Cardiac muscle cell (in vitro differentiated cells and primary cell): ENCODE data around the gene FFAR2. TPM values are rescaled to one million over a fixed set of nuclear protein-coding genes. Genes with fewer than 3 reads are reported as not detected.

Experiments used
- DNase-seq, 2 donors: peaks; one replicate each; pipeline versions ENCODE4 v3.0.0 to v3.0.0-alpha.2; 2010 to 2017; ENCODE audit warnings: low read depth in 1 of 2, low spot score in 1 of 2
- H3K27ac ChIP-seq: fragments of 200-600 bp; sonication (generic); 2 replicates; pipeline ENCODE4 v1.5.1; 2016
- H3K27me3 ChIP-seq: fragments of 200-600 bp; sonication (generic); 2 replicates; pipeline ENCODE4 v1.6.0; 2016; ENCODE audit warnings: control low read depth
- H3K36me3 ChIP-seq: fragments of 200-600 bp; sonication (generic); 2 replicates; pipeline ENCODE4 v1.5.1; 2016; ENCODE audit warnings: control low read depth
- H3K4me1 ChIP-seq: fragments of 200-600 bp; sonication (generic); 2 replicates; pipeline ENCODE4 v1.8.1; 2017; ENCODE audit warnings: low read depth, mild to moderate bottlenecking, mixed run types
- H3K4me3 ChIP-seq: fragments of 200-600 bp; sonication (generic); 2 replicates; pipeline ENCODE4 v1.5.1; 2016; ENCODE audit warnings: mild to moderate bottlenecking
- H3K9me3 ChIP-seq: fragments of 200-600 bp; sonication (generic); 2 replicates; pipeline ENCODE4 v1.5.1; 2017; ENCODE audit warnings: low read depth, mild to moderate bottlenecking, control low read depth
- CTCF ChIP-seq: IDR thresholded peaks from 2 replicates; pipeline ENCODE4 v1.5.1; 2012; ENCODE audit warnings: low read depth, mild to moderate bottlenecking, low read length
- polyA plus RNA-seq: library from polyadenylated mRNA; unstranded; fragments of >200 nt; fragmentation: Nextera tagmentation; extraction: Ambion mirVana; gene quantifications from 2 replicates; pipeline ENCODE4 v1.2.1, GENCODE V29; 2016
- total RNA-seq: library from RNA; depleted of rRNA; stranded (reverse); fragments of >200 nt; gene quantifications from 2 replicates; pipeline ENCODE4 v1.2.3, GENCODE V29; 2016

Gene FFAR2
- total and polyA plus RNA-seq, 2 experiments from 2014 or later = not detected

GRCh38 chr19:35435896-35436295, 12.2 kb upstream of the FFAR2 start:
- no peak for DNase-seq
- peaks cover 14% of the 10 kb centered on the region for H3K4me1 ChIP-seq
- no peak for TF ChIP-seq CTCF
- H3K36me3 ChIP-seq = no peaks in the 10 kb centered on the region
- no peaks in the 10 kb centered on the region for H3K27me3 ChIP-seq
- no peak overlapping the region for H3K4me3 ChIP-seq
- no peaks in the 10 kb centered on the region for H3K9me3 ChIP-seq
- H3K27ac ChIP-seq = no peak overlapping the region

DNA sequence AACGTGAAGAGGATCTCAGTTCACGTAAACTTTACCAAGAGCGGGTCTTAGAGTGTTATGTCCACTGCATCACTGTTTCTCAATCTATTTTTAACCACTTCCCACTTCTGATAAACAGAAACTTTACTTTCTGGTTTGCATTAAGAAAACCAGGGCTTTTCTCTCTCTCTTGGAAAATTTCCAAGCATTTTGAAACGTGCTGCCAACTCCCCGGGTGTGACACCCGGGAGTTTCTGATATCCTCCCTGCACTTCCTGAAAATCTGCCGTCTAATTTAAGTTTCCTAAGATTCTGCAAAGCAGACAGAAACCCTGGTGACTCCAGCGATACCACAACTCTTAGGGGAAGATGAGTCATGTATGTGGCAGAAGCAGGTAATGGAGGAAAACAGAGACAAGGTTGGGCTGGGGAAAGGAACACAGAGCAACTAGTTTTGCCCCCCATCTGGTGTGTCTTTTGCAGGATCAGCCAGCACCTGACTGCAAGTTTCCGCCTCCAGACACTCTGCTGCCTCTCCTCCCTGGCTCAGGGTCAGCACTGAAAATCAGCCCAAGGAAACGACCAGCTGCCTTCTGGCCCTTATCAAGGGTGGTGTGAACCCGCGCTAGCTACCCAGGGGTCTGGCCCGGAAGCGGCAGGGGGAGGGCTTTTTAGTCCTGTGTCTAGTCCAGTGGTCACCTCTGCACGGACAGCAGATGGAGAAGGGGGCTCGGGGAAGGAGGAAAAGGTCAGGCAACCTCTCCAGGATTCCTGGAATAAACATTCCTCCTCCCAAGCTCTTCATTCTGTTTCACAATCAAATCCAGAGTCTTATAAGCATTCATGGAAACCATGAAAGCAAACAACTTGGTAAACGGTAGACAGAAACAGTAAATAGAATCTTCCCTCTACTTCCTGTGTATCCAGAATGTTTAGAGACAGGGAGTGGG, 11.3 kb upstream of the FFAR2 start:
- Histone ChIP-seq H3K27me3 (no peaks in the 10 kb centered on the region), H3K9me3 (no peaks in the 10 kb centered on the region), H3K4me1 (peaks cover 14% of the 10 kb centered on the region), H3K4me3 (no peak overlapping the region), H3K36me3 (no peaks in the 10 kb centered on the region), H3K27ac (peak overlapping the region; percentile 62)
- DNase-seq = peak; percentile 8 to 90
- no peak for TF ChIP-seq CTCF

GRCh38 chr19:35437406-35437951, 10.6 kb upstream of the FFAR2 start:
- Histone ChIP-seq H3K4me1 (peaks cover 14% of the 10 kb centered on the region), H3K4me3 (no peak overlapping the region), H3K9me3 (no peaks in the 10 kb centered on the region), H3K27ac (peak overlapping the region; percentile 62), H3K36me3 (no peaks in the 10 kb centered on the region), H3K27me3 (no peaks in the 10 kb centered on the region)
- DNase-seq = no peak
- no peak for TF ChIP-seq CTCF

GRCh38 chr19:35438096-35438495, 10.0 kb upstream of the FFAR2 start:
- H3K27me3 ChIP-seq = no peaks in the 10 kb centered on the region
- peaks cover 14% of the 10 kb centered on the region for H3K4me1 ChIP-seq
- H3K36me3 ChIP-seq = no peaks in the 10 kb centered on the region
- no peak overlapping the region for H3K4me3 ChIP-seq
- H3K27ac ChIP-seq = no peak overlapping the region
- no peaks in the 10 kb centered on the region for H3K9me3 ChIP-seq
- no peak for TF ChIP-seq CTCF
- no peak for DNase-seq

DNA sequence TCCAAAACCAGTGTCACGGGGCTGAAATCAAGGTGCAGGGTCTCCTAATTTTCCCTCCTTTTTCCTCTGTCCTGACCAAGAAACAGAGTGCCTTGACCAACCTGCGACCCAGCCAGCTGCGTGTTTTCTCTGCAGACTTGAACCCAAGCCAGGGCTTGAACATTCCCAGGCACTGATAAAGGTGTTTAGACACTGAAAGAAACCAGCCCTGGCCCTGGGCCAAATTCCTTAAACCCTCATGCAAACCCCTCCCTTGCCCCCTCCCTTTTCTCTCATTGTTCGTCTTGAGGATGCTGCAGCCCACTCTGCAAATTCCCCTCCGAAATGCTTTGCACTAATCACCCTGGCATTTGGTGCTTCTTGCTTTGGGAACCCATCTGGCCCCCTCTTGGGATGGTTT, 9.5 kb upstream of the FFAR2 start:
- Histone ChIP-seq H3K27ac (no peak overlapping the region), H3K4me3 (no peak overlapping the region), H3K9me3 (no peaks in the 10 kb centered on the region), H3K36me3 (no peaks in the 10 kb centered on the region), H3K27me3 (no peaks in the 10 kb centered on the region), H3K4me1 (peaks cover 14% of the 10 kb centered on the region)
- peak; percentile 2 for TF ChIP-seq CTCF
- peak; percentile 33 to 80 for DNase-seq
